Measurements from ENCODE around the gene MDFI. TPM values are rescaled to one million over a fixed set of nuclear protein-coding genes. Genes with fewer than 3 reads are reported as not detected.

The MDFI gene
- polyA plus RNA-seq, 1 of the 3 experiments (the other 2 are of a cell fraction): 7.0 TPM

DNA sequence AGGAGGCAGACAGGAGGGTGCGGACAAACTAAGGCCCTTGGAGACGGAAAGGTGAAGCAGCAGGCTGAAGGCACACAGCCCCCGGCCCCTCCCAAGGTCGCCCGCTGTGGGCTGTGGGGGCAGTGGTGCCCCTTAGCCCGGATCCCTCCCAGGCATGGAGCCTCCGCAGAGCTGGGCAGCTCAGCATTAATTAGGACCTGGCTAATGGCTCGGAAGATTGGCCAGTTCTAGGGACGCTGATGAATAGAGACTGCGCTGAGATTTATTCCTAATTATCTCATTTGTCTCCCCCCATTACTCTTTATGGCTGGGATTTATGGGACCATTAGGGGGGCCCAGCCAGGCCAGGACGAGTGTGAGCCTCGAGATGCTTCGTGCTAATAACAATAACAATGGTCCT lies 20.4 kb downstream of the MDFI start:
- Histone ChIP-seq H3K4me1 (ENCODE audit: control insufficient read depth in 1 of 2, insufficient read depth in 2 of 2, low read depth in 1 of 2, low read length in 1 of 2) (peaks cover 0 to 8% of the 10 kb centered on the region in 2 experiments; a peak in 1 of 4 replicates), H3K4me3 (ENCODE audit: low read depth in 2 of 2, low read length in 1 of 2) (no peak overlapping the region), H3K79me2 (ENCODE audit: insufficient read depth) (no peaks in the 10 kb centered on the region), H3K36me3 (replicated peaks in 1 of 2; ENCODE audit: control insufficient read depth in 1 of 2, insufficient read depth in 2 of 2, low read length in 1 of 2) (no peaks in the 10 kb centered on the region), H4K20me1 (ENCODE audit: insufficient read depth) (no peaks in the 10 kb centered on the region), H3F3A (replicated peaks; ENCODE audit: insufficient read depth) (no peaks in the 10 kb centered on the region), H2AFZ (ENCODE audit: low read depth) (no peak overlapping the region), H3K9ac (no peak overlapping the region), H3K9me3 (no peaks in the 10 kb centered on the region), H3K4me2 (no peak overlapping the region), H3K9me2 (no peaks in the 10 kb centered on the region), H3K27me3 (ENCODE audit: insufficient read depth) (peaks cover 16% of the 10 kb centered on the region; the same call in 1 of the 2 replicates), H3K27ac (ENCODE audit: low read depth in 2 of 2, low read length in 1 of 2) (no peak overlapping the region)
- DNase-seq: no peak
- TF ChIP-seq, protein P1, sequence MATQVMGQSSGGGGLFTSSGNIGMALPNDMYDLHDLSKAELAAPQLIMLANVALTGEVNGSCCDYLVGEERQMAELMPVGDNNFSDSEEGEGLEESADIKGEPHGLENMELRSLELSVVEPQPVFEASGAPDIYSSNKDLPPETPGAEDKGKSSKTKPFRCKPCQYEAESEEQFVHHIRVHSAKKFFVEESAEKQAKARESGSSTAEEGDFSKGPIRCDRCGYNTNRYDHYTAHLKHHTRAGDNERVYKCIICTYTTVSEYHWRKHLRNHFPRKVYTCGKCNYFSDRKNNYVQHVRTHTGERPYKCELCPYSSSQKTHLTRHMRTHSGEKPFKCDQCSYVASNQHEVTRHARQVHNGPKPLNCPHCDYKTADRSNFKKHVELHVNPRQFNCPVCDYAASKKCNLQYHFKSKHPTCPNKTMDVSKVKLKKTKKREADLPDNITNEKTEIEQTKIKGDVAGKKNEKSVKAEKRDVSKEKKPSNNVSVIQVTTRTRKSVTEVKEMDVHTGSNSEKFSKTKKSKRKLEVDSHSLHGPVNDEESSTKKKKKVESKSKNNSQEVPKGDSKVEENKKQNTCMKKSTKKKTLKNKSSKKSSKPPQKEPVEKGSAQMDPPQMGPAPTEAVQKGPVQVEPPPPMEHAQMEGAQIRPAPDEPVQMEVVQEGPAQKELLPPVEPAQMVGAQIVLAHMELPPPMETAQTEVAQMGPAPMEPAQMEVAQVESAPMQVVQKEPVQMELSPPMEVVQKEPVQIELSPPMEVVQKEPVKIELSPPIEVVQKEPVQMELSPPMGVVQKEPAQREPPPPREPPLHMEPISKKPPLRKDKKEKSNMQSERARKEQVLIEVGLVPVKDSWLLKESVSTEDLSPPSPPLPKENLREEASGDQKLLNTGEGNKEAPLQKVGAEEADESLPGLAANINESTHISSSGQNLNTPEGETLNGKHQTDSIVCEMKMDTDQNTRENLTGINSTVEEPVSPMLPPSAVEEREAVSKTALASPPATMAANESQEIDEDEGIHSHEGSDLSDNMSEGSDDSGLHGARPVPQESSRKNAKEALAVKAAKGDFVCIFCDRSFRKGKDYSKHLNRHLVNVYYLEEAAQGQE (IDR thresholded peaks at IDR 0.05; ENCODE audit: low read depth, low read length): no peak
- TF ChIP-seq CHD2 (IDR thresholded peaks at IDR 0.05; ENCODE audit: low read length, partially characterized antibody): no peak
- TF ChIP-seq ELF1 (IDR thresholded peaks at IDR 0.05): no peak
- no peak for TF ChIP-seq EP300 (IDR thresholded peaks at IDR 0.05; ENCODE audit: borderline replicate concordance in 1 of 2, low read depth in 1 of 2, low read length in 1 of 2)
- no peak for TF ChIP-seq RXRA (IDR thresholded peaks at IDR 0.05; ENCODE audit: borderline replicate concordance, low read depth)
- no peak for TF ChIP-seq TCF12 (IDR thresholded peaks at IDR 0.05)
- TF ChIP-seq, protein P2, sequence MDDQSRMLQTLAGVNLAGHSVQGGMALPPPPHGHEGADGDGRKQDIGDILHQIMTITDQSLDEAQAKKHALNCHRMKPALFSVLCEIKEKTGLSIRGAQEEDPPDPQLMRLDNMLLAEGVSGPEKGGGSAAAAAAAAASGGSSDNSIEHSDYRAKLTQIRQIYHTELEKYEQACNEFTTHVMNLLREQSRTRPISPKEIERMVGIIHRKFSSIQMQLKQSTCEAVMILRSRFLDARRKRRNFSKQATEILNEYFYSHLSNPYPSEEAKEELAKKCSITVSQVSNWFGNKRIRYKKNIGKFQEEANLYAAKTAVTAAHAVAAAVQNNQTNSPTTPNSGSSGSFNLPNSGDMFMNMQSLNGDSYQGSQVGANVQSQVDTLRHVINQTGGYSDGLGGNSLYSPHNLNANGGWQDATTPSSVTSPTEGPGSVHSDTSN (IDR thresholded peaks at IDR 0.05): no peak
- no peak for TF ChIP-seq GABPA (IDR thresholded peaks at IDR 0.05; ENCODE audit: low read depth)
- TF ChIP-seq TAF1 (IDR thresholded peaks at IDR 0.05; ENCODE audit: borderline replicate concordance, low read depth, low read length): no peak
- TF ChIP-seq GATA2 (CRISPR knock-in tag; IDR thresholded peaks at IDR 0.05): no peak
- no peak for TF ChIP-seq EZH2phosphoT487 (IDR thresholded peaks at IDR 0.05; ENCODE audit: borderline replicate concordance, low read depth)
- no peak for TF ChIP-seq POLR2AphosphoS5 (IDR thresholded peaks at IDR 0.05; ENCODE audit: low read depth, low read length)
- TF ChIP-seq RFX5 (IDR thresholded peaks at IDR 0.05; ENCODE audit: low read length): no peak
- TF ChIP-seq YY1 (IDR thresholded peaks at IDR 0.05; ENCODE audit: low read depth): no peak
- no peak for TF ChIP-seq NFIC (IDR thresholded peaks at IDR 0.05; ENCODE audit: borderline replicate concordance)
- no peak for TF ChIP-seq USF2 (IDR thresholded peaks at IDR 0.05; ENCODE audit: borderline replicate concordance, low read depth, low read length)
- TF ChIP-seq TEAD4 (IDR thresholded peaks at IDR 0.05; ENCODE audit: borderline replicate concordance, insufficient read depth): no peak
- CTCF ChIA-PET: interaction anchor here (0.8 to 3.4 kb wide), 6 partner anchors 10 to 291 kb away, joined by 3 to 12 read pairs (median 4); no protein-coding TSS in a partner anchor
- POLR2A ChIA-PET: no interaction called here
- WGBS (ENCODE audit: low lambda C conversion rate): 56% methylated on average over 6 of the region's 13 CpGs

Measured in SK-N-SH (cell line).